Kidney tubule cell (primary cell): ENCODE measurements around the gene PCDH19.
A peak's percentile ranks its signal among the peaks of the same experiment; 100 is the strongest.

Experiments used
- DNase-seq: peaks from one replicate; pipeline ENCODE4 v3.0.0-alpha.2; 2018; ENCODE audit warnings: low spot score

The PCDH19 gene

GRCh38 chrX:100409610-100410590 is at the start of gene PCDH19:
PCDH19 (minus strand) TSS chrX:100410273; CDS start chrX:100408597, 1,676 bp downstream.
- DNase-seq = peak; percentile 67

DNA sequence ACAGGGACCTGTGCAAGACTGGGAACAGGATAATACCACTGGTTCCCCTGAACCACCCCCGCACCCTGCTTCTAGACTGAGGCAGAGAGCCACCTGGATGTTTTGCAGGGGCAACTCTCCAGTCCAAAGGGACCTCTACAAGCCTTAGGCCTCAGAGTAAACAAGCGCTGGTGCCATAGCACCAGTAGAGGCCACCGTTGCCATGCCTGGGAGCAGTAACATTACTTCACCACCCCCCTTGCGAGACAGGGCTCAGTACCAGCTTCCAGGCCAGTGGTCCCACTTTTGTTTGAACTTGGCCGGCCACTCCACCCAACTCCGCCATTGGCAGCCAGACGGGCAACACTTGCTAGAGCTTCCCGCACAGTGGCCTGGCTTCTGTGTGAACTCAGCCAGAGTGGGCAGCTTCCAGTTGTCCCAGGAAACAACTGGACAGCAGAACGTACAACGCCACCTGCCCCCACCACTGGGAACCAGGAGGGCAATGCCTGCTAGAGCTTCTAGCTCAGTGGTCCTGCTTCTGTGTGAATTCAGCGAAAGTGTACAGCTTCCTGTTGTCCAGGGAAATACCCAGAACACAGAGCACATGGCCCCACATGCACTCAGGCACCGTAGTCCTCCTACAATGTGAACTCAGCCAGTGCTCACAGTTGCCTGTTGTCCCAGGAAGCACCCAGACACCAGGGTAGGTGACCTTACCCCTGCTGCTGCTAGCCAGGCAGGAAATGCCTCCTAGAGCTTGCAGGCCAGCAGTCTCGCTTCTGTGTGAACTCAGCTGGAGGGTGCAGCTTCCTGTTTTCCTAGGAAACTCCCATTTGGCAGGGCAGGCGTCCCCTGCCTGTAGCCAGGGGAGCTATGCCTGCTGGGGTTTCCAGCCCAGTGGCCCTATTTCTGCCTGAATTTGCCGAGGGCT is 39.9 kb upstream of the PCDH19 start:
- peak; percentile 38 for DNase-seq

DNA sequence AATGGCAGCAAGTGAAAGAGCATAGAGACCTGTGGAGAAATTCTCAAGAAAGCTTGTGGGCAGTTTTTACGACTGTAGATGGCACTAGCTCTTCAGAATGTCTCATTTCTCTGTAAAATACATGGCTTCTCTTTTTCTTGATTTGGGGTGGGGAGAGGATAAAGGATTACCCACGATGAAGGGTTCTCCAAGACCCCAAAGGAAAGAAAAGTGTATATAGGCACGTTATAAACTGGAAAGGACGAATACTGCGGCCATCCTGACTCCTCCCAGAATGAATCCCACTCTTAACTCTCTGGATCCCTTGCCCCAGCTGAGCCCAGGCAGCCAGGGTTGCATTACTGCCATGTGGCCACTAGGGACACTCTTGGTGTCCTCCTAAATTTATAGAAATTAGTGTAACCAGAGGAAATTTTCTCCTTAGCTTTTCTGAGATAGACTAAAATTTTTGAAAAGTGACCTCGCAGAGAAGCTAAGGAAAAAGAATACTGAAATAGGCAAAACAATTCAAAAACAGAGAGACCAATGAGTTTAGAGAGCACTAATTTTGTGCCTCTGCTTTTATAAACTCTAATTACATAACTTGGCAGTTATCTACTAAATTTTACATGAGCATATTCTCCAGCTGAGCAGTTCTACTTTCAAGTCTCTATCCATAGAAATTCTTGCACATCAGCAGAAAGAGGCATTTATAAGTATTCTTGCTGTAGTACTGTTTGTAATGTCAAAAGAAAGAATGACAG is 37.8 kb upstream of the PCDH19 start:
- DNase-seq = peak; percentile 35

DNA sequence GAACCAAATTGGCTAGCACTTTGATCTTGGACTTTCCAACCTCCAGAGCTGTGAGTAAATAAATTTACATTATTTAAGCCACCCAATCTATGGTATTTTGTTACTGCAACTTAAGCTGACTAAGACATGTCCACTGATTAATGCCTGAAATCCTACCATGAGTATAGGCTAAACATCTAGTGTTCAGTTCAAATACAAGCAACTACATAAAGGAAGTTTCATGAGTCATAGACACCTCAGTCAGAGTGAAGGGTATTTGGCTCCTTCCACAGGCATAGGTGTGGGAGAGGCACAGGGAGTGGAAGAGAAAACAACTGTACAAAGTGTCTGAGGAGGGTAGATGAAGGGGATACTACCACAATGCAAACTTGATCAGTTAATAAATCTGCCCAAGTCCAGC is 35.5 kb upstream of the PCDH19 start:
- no peak for DNase-seq

DNA sequence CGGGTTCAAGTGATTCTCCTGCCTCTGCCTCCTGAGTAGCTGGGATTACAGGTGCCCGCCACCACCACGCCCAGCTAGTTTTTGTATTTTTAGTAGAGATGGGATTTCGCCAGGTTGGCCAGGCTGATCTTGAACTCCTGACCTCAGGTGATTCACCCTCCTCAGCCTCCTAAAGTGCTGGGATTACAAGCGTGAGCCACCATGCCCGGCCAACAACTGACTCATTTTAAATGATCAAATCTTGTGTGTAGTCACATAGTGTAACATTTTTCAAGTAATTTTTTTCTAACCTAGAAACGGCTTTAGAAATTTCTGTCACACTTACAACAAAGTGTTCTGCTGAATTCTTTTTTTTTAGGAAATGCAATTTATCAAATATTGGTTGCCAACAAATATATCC is 31.2 kb upstream of the PCDH19 start:
- peak; percentile 24 for DNase-seq

DNA sequence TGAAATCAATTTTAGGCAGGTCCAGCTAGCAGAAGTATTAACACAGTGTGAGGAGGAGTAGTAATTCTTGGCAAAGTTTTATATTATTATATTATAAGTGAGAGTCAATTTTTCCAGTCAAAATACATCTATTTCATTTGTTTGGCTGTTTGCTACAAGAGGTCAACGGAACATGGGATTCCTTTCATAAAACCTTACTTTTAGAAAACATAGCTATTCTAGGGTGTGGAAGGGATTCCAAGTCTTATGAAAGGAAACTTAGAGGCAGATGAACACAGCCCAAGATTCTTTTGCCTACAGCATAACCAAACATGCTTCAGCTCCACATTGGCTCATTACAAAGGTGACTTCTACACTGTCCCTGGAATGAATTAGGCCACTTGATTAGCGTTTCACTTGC is 29.9 kb upstream of the PCDH19 start:
- DNase-seq = no peak

DNA sequence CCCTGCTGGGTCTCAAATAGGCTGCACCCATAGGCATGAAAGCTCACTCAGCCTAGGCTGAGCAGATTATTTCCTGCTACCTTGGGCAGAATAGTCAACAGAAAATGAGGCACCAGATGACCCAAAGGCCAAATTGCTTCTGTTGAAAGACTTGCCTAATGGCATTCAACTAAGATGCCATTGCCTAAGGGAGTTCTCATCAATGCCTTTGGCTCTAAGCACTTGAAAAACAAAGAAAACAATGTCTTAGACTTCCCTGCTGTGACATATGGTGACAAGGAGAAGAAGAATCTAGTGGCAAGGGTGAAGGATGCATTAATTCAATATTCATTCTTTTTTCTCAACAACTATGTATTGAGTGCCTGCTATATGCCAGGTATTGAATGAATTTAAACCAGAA is 25.7 kb upstream of the PCDH19 start:
- no peak for DNase-seq

DNA sequence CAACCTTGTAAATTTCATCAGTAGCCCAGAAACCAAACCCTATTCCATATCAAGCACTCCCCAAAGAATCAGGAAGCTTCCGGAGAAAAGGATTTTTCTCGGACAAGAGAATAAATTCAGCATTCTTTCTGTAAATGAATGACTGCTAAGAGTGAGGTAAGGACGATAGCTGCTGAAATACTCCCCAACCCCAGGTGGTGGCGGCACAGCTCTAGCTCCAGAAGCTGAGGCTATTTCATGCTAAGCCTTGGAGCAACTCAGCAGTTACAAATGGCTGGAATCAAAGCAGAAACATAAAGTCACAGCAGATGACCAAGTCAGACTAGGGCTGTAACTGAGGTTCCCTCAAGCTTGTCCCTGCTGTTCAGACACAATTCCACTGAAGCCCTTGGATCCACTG is 13.9 kb upstream of the PCDH19 start:
- DNase-seq = peak; percentile 62

GRCh38 chrX:100418556-100418955 is 8.5 kb upstream of the PCDH19 start:
- no peak for DNase-seq

DNA sequence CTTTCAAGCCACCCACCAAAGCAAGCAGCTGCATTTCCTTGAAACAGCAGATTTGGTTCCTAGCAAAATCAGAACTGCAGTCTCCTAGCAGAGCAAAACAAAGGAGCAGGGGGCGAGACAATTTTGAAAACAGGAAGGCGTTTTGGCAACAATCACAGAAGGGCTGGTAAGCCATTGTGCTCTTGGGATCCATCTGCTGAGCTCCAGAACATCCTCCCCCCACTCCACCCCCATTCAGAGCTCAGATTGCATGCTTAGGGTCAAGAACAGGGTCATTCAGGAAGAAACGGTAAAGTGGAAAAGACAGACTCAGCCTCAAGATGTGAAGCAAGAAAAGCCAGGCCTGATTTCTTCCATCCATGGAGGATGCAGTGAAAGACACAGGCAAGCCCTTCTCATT is 7.6 kb upstream of the PCDH19 start:
- no peak for DNase-seq

- peak; percentile 64 for DNase-seq
Observed at GRCh38 chrX:100413229-100413628, 3.2 kb upstream of the PCDH19 start.

DNA sequence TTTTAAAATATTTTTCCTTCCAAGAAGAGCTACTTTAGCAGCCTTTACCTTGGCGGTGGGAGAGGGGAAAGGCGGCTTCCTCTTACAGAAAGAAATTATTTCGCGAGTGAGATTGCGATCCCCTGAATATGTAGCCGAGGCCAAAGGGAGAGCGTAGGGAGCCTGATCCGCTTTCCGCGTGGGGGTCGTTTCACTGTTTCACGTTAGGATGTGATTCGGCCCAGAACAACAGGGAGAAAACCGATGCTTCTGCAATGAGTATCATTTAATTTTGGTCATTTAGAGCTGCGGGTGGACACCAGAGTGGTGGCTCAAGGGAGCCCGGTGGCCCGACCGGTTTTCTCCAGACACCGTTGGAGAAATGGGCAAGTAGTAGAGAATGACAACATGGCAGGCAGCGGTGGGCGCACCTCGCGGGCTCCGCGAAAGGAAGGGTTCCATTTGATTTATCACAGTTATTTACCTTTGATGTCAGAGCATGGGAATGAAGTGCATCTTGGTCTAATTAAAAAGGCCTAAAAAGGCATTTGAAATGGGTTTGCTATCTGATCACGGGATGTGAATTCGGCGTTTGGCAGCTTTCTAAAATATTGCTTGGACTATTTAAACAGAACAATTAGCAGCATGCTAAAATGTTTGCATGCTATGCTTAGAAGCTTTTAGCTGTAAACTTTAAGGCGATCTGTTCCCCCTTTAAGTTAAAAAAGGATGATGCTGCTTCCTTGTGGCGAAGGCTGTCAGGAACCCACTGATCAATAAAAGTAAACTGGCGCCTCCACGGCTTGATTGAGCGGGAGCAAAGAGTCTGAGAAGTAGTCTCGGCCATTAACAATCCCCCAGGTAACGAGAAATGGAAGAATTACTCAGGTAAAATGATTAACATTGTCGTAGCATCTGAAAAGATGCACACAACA is 2.0 kb upstream of the PCDH19 start:
- DNase-seq = no peak

DNA sequence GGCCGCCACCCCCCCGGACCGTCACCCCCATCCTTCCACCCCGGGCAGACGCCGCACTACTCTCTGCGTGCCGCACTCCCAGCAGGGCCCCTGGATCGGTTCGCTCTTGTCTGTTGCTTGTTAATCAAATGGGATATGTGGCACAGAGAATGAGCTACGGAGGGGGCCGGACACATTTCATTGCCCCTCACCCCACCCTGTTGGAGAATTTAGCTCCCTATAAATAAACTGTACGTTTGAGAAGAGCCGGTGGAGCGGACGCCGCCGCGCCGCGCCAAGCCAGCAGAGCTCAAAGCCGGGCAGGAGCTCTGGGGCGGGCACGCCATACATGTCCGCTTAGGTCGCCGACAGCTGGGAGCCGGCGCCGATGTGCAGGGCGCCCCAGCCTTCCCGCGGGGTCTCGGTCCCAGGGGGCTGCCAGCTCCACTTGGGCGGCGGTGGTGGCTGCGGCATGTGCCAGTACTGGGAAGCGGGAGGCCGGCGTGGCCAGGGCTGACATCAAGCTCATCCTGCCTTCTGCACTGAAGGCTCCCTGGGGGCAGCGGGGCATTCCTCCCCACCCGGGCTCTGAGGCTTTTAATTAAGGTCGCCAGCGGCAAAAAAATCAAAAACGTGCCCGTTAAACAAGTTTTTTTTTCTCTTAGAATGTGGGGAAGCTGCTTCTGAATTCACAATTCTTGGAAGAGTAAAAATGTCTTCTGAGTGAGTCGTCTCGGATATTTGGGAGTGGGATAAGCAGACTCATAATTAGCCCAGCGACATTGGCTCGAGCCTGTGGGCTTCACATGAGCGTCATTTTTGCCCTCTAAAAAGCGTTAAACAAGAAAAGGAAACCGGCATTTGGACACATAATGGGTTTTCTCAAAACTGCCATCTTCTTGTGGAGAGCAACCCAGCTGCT is 1.1 kb upstream of the PCDH19 start:
- DNase-seq = no peak

GRCh38 chrX:100408713-100409609 is 1.1 kb downstream of the PCDH19 start:
- no peak for DNase-seq

DNA sequence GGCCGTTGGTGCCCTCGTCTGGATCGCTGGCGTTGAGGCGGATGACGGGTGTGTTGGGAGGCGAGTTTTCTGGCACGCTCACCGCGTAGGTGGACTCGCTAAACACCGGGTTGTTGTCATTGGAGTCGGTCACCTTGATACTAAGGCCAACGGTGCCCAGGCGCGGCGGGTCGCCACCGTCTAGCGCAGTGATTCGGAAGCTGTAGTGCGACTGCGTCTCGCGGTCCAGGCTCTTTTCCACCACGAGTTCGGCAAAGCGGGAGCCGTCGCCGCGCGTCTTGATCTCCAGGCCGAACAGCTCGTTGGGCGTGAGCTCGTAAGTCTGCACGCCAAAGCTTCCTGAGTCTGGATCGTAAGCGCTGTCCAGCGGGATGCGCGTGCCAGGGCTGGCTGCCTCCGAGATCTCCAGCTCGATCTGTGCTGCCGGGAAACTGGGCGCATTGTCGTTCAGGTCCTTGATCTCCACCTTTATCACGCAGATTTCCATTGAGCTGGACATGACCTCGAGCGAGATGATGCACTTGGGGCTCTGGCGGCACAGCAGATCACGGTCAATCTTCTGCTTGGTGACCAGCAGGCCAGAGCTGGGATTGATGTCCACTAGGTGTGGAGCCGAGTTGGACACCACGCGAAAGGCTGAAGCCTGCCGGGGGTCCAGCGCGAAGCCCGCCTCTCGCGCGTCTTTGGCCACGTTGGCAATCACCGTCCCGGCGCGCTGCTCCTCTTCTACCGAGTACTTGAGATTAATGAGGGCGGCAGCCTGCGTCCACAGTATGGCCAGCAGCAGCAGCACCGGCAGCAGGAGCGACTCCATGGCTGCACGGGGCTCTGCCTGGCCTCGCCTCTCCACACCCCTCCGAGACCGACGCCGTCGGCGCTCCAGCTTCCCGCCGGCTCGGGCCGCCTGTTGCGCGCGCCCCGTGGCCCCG is 2.0 kb downstream of the PCDH19 start:
- no peak for DNase-seq

- DNase-seq = no peak
Observed at GRCh38 chrX:100407147-100407783, 2.8 kb downstream of the PCDH19 start.

GRCh38 chrX:100405424-100405823 is 4.6 kb downstream of the PCDH19 start:
- DNase-seq = no peak
